Activated gamma-delta T cell treated with anti-CD3 and anti-CD28 coated beads, Interleukin-2, amount 50 U/mL, for 16 hours (primary cell): ENCODE data around the gene WIPF3.
"Not testable (repeated sequence)": the region's sequence is repeated elsewhere in the genome, so short reads cannot be mapped to it uniquely, and the experiment has no call there.

ENCODE experiments used
- DNase-seq: peaks from one replicate; pipeline ENCODE4 v3.0.0-alpha.2; 2020; ENCODE audit warnings: low read depth

Gene WIPF3

DNA sequence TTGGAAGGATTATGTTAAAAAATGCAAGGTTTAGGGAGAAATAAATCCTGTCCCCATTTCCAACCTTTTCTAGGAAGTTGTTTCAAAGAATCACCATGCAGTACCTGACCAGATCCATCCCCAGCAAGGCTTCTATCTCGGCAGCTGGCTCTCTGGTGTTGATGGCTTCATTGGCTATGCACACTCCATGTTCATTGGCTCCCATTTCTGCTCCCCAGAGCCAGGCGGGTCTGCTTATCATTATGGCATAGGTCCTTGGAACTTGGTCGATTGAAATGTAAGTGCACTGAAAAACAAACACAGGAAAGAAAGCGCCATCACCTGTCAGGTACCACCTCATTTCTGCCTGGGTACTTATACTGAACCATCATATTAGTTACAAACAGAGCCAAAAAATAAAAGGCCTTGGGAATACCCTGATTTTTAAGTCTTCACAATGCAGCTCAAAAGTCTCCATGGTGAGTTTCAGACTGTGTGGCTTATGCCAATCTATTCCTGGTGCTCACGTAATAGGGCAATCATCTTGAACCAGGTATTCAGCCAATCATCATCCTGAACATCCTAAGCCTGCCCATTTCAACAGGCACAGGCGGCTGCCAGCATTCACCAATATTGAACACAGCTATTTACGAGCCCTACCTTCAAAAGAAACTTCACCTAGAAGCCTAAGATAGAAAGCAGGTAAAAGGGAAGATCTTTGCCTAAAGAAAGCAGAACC, 148.9 kb downstream of the WIPF3 start:
- DNase-seq, result no peak

DNA sequence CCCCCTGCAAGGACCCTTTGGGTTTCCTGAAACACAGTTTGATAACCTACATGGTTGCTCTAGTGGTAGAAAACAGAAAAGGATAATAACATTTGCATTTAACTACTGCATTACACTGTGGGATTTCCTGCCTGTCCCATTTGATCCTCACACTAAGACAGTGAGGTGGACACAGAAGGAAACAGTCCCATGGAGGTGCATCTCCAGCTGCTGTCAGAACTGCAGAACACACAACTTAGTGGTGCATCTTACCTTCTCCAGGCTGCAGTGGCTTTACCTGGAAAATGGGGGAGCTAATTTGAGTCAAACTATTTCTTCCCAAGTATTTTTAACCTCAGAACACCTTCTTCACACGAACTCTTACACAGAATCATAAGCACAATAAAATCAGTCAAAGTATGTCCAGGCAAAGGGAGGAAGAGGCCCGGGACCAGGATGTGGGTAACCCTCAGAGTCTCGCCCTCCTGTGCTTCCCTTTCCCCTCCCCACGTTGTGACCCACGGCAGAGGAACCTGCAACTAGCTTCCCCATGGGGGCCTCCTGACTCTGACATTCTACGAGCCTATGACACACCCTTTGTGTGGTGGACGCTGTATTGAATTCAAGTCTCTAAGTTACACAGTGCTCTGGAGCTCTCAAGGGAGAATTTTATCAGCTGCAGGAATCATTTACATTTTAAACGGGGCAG, 149.6 kb downstream of the WIPF3 start:
- no peak for DNase-seq

DNA sequence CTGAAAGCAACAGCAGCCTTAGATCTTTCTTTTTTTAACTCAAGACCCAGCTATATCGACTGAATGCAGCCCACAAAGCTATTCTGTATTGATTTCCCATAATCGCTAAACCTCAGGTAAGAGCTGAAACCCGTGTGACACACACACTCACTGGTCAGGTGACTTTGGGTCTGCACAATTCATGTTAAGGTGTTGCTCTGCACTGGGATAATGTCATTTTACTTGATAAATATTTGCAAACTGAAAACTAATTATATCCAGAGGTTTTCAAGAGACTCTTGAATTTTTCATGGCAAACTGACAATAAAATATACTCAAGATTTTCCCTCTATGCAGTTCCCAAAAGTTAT, 150.2 kb downstream of the WIPF3 start:
- DNase-seq, result no peak

DNA sequence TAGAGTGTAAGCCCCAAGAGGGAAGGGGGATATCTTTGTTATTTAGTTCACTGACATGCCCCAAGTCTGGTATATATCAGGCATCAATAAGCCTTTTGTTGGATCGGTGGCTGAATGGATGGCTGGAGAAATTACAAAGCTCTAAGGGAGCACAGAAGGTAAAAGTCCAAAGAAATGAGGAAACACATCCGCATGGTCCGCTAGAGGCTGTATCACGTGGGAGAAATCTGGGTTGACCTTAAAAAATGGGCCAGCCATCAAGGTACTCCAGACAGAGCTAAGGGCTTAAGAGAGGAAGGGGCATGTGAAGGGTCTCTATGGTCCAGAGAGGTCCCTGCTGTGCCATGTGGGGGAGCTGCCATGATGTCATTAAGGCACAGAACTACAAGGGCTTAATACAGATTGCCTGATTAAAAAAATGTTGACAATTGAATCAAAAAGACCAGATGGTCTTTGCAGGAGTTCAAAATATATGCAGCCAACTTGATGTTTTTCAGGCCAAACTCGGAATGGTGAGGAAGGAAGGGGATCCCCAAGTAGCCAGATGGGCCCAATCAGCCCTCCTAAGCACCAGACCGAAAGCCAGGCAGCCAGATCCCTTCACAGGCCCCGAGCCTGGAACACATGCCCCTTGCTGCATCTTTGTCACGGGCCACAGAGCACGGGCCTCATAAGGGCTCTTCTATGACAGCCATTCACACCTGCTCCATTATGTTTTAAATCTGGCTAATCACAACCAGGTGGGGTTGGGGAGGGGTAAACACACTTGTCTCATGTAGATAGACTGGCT, 151.4 kb downstream of the WIPF3 start:
- DNase-seq, result no peak

DNA sequence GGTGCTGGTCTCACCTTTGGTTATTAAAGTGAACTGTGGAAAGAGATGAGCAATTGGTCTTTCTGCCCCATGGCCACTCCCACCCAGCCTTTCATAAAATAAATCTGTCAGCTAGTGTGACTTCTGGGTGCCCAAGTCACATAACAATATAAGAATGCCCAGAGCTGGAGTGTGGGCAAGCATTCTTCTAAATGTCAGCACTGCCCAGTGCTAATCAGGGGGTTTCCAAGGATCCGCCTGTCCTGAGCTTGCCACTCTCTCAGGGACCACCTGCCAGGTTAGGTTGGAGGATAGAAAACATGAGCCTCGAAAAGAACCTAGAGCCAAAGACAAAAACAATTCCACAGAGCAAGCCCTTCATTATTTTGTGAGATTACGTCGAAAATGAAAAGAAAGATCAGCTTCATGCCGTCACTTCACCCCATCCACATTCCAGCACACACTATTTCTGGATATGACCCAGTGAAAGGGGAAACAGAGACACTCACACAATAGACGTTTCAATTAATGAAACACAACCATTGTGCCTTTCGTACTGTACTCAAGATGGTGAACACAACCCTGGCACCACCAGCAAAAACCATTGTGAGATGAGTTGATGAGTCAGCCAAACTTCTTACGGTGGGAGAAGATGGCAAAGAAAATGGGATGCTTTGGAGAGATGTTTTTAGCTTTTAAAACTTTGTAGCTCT, 152.5 kb downstream of the WIPF3 start:
- no peak for DNase-seq

DNA sequence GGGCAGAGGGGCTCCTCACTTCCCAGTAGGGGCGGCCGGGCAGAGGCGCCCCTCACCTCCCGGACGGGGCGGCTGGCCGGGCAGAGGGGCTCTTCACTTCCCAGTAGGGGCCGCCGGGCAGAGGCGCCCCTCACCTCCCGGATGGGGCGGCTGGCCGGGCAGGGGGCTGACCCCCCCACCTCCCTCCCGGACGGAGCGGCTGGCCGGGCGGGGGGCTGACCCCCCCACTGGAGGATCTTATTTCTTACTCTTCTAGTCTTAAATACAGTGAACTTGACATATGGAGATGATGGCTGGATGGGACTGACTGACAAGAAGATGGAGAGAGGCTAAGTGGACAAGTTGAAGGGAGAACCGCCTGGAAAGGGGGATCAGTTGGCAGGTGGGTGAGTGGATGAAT, 155.3 kb downstream of the WIPF3 start:
- DNase-seq, result not testable (repeated sequence)

DNA sequence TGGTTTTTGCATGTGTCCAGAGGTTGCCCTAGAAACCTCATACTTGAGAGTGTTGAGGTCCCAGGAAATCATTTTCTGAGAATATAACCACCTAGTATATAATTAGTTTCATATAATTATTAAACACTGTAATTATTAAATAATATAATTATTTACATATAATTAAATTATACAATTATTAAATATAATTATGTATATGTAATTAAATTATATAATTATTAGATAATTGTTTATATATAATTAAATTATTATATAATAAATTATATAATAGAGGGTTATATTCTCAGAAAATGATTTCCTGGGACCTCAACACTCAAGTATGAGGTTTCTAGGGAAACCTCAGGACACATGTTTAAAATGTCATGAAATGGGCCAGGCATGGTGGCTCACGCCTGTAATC, 155.7 kb downstream of the WIPF3 start:
- DNase-seq, result no peak

DNA sequence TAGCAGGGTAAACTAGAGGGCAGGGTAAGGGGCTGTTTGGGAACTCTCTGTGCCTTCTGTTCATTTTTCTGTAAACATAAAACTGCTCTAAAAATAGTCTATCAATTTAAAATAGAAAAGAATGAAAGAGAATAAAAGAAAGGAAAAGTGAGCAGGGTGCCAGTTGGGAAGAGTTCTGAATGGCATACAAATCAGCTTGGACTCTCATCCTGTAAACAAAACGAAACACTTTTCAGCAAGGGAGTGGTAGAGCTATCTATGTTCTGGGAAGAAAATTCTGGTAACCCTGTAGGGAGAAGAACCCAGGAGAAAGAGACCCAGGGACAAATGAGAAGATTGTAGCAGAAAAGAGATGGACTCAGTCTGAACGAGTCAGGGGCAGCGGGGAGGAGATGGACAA, 158.7 kb downstream of the WIPF3 start:
- DNase-seq, result no peak
